Upper lobe of left lung (tissue), 6 donors: ENCODE measurements around the gene CRISPLD2. TPM values are rescaled to one million over a fixed set of nuclear protein-coding genes. Genes with fewer than 3 reads are reported as not detected.

Source experiments
- ATAC-seq, 2 donors: fragments of 200-7000 bp; cut with Tn5 transposase; one replicate each; pipeline ENCODE4 v1.9.1; 2022; ENCODE audit warnings: mild to moderate bottlenecking in 2 of 2, moderate library complexity in 2 of 2; ENCODE audit not compliant: low FRiP score in 2 of 2
- DNase-seq, 2 donors: peaks; one replicate each; pipeline ENCODE4 v3.0.0-alpha.2; 2019 to 2020
- H3K27ac ChIP-seq, 4 donors: fragments of 200-600 bp; sonication (generic); one replicate each; pipeline ENCODE4 v1.5.1; 2016 to 2019
- H3K27me3 ChIP-seq, 4 donors: fragments of 200-600 bp; sonication (generic); one replicate each; pipeline ENCODE4 v1.5.1; 2017 to 2019
- H3K36me3 ChIP-seq, 4 donors: fragments of 200-600 bp; sonication (generic); one replicate each; pipeline ENCODE4 v1.5.1; 2016 to 2019
- H3K4me1 ChIP-seq, 4 donors: fragments of 200-600 bp; sonication (generic); one replicate each; pipeline ENCODE4 v1.5.1; 2018 to 2019
- H3K4me3 ChIP-seq, 4 donors: fragments of 200-600 bp; sonication (generic); one replicate each; pipeline ENCODE4 v1.5.1; 2017 to 2019; ENCODE audit warnings: mild to moderate bottlenecking in 2 of 4, moderate library complexity in 1 of 4
- H3K9me3 ChIP-seq, 4 donors: fragments of 200-600 bp; sonication (generic); one replicate each; pipeline ENCODE4 v1.5.1; 2018 to 2019
- EP300 ChIP-seq, 4 donors: sonication (generic); formaldehyde crosslinking; IDR thresholded peaks; one replicate each; pipeline ENCODE4 v1.5.1; 2017; ENCODE audit warnings: antibody characterized with exemption in 4 of 4, control low read depth in 2 of 4
- POLR2A ChIP-seq, 4 donors: fragments of 450-650 bp; IDR thresholded peaks; one replicate each; pipeline ENCODE4 v1.5.1; 2016 to 2017; ENCODE audit warnings: antibody characterized with exemption in 4 of 4, mild to moderate bottlenecking in 2 of 4
- POLR2AphosphoS5 ChIP-seq, 2 donors: sonication (generic); formaldehyde crosslinking; IDR thresholded peaks; one replicate each; pipeline ENCODE4 v1.5.1; 2017; ENCODE audit warnings: antibody characterized with exemption in 2 of 2
- WGBS, 2 donors: methylation state at CpG; one replicate each; pipeline ENCODE4 v1.1.5; 2017 to 2018; 5-methylcytosine and 5-hydroxymethylcytosine counted together
- total RNA-seq, 6 donors: library from RNA; depleted of rRNA in 4 of 6; stranded (reverse); fragments of >200 nt in 4 of 6; gene quantifications; one replicate each; pipeline versions ENCODE4 v1.1.0 to v1.2.1, GENCODE V29; 2016 to 2021
- TF ChIP-seq, protein P1 (sequence below), 6 experiments: fragments of 450-650 bp in 4 of 6; fragments of 200-600 bp in 2 of 6; sonication (generic) in 2 of 6; IDR thresholded peaks; one replicate each; pipeline ENCODE4 v1.5.1; 2016 to 2019; ENCODE audit warnings: antibody characterized with exemption in 6 of 6
- donor health status: DM: no; HTN: no; CAD: no; lungs with moderate emphysema.
- donor health status: DM: no; HTN: yes; CAD: no; lungs with severe emphysema.

The CRISPLD2 gene
- total RNA-seq, 6 donors from 2014 or later = 30.2 to 109 (median 80.8) TPM

DNA sequence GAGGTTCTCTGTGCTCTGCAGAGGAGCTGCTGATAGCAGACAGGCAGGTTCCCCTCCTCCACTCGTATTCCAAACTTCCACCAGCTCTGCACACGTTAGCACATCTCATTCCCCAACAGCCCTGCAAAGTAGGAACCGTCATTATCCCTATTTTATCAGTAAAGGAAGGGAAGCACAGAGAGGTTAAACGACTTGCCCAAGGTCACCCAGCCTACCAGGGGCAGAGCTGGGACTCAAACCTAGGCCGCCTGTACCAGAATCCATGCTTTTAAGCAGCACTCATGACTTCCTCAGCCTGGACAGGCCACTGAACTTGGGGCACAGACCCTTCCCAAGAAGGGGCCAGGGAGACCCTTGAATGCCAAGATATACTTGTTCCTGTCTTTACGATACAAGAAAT, 75.2 kb downstream of the CRISPLD2 start:
- Histone ChIP-seq H3K4me3 (no peak overlapping the region), H3K36me3 (peaks cover 0 to 15% (median 0%) of the 10 kb centered on the region in 4 donors), H3K4me1 (peaks cover 0 to 5% (median 2%) of the 10 kb centered on the region in 4 donors), H3K27me3 (no peaks in the 10 kb centered on the region), H3K27ac (peak overlapping the region in 3 of 4 donors; percentile 43 to 82 (median 54)), H3K9me3 (no peaks in the 10 kb centered on the region)
- ATAC-seq (no peak), DNase-seq (no peak)
- 73 to 80% methylated on average over 6 of the region's 6 CpGs for WGBS, 2 donors
- TF ChIP-seq POLR2AphosphoS5 (IDR thresholded peaks at IDR 0.05) (no peak), POLR2A (IDR thresholded peaks at IDR 0.05) (no peak)

DNA sequence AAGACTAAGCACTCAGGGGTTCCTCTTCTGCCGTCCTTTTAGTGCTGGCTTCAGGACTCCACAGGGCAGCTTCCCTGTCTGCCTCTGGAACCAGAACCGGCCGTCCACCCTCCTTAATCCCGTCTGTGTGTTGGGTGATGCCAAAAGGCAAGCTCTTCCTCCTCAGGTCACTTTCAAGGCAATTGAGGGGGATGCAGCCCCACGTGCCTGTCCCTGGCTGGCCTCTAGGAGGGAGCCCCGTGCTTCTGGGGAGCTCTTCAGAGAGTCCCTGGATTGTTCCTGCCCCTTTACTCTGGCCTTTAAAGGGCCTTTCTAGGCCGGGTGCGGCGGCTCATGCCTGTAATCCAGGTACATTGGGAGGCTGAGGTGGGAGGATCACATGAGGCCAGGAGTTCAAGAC, 77.1 kb downstream of the CRISPLD2 start:
- Histone ChIP-seq H3K4me3 (no peak overlapping the region), H3K27me3 (no peaks in the 10 kb centered on the region), H3K9me3 (no peaks in the 10 kb centered on the region), H3K4me1 (peaks cover 0 to 5% (median 2%) of the 10 kb centered on the region in 4 donors), H3K36me3 (peaks cover 0 to 15% (median 0%) of the 10 kb centered on the region in 4 donors), H3K27ac (peak overlapping the region in 3 of 4 donors; percentile 76 to 83 (median 83))
- WGBS, 2 donors = 76 to 84% methylated on average over 8 to 9 of the region's 9 CpGs
- TF ChIP-seq POLR2AphosphoS5 (IDR thresholded peaks at IDR 0.05) (no peak), EP300 (IDR thresholded peaks at IDR 0.05) (no peak), POLR2A (IDR thresholded peaks at IDR 0.05) (no peak)
- TF ChIP-seq, protein P1, sequence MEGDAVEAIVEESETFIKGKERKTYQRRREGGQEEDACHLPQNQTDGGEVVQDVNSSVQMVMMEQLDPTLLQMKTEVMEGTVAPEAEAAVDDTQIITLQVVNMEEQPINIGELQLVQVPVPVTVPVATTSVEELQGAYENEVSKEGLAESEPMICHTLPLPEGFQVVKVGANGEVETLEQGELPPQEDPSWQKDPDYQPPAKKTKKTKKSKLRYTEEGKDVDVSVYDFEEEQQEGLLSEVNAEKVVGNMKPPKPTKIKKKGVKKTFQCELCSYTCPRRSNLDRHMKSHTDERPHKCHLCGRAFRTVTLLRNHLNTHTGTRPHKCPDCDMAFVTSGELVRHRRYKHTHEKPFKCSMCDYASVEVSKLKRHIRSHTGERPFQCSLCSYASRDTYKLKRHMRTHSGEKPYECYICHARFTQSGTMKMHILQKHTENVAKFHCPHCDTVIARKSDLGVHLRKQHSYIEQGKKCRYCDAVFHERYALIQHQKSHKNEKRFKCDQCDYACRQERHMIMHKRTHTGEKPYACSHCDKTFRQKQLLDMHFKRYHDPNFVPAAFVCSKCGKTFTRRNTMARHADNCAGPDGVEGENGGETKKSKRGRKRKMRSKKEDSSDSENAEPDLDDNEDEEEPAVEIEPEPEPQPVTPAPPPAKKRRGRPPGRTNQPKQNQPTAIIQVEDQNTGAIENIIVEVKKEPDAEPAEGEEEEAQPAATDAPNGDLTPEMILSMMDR (IDR thresholded peaks at IDR 0.05) = no peak
- DNase-seq (no peak), ATAC-seq (no peak)

DNA sequence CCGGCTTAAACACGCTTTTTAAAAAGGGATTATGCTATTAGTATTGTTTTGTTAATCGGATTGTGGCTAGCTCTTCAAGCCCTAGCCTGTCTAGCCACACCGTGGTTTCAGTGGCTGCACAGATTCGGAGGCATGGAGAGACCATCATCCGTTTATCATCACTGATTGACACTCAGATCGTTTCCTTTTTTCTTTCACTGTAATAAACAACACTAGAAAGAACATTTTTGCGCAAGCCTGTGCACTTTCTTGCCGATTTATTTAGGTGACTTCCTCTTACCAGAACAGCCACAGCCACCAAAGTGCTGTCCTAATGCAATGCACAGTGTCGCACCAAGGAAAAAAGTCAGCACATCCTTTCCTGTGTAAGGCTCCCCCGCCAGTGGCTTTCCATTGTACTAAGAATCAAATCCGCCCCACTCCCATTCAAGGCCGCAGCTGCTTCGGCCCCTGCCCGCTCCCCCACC, 78.2 kb downstream of the CRISPLD2 start:
- Histone ChIP-seq H3K27ac (peak overlapping the region; percentile 76 to 83 (median 82)), H3K36me3 (peaks cover 0 to 15% (median 0%) of the 10 kb centered on the region in 4 donors), H3K9me3 (no peaks in the 10 kb centered on the region), H3K27me3 (no peaks in the 10 kb centered on the region), H3K4me1 (peaks cover 0 to 5% (median 0%) of the 10 kb centered on the region in 4 donors), H3K4me3 (no peak overlapping the region)
- WGBS, 2 donors = 52 to 61% methylated on average over 15 of the region's 15 CpGs
- ATAC-seq (peak; percentile 52 to 66), DNase-seq (peak in 1 of 2 donors; percentile 71)
- TF ChIP-seq POLR2A (IDR thresholded peaks at IDR 0.05) (no peak), POLR2AphosphoS5 (IDR thresholded peaks at IDR 0.05) (peak; percentile 14 to 75), EP300 (IDR thresholded peaks at IDR 0.05) (peak in 2 of 4 donors; percentile 38 to 47)
- TF ChIP-seq, protein P1 (IDR thresholded peaks at IDR 0.05) = no peak

DNA sequence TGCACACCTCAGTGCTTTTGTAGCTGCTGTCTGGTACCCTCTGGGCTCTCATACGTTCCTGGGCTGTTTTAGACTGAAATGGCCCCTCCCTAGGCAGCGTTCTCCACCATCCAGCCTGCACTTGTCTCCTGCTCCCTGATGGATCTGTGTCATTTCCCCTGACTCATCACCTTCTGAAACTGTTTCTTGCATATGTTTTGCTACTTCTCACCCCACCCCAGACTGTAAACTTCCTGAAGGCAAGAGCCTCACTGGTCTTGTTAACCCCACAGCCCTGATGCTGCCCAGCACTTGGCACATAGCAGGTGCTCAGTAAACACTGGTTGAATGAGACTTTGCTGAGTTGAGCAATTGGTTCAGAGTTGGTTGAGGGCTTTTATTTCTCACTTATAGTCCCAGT, 78.7 kb downstream of the CRISPLD2 start:
- Histone ChIP-seq H3K4me1 (peaks cover 0 to 4% (median 0%) of the 10 kb centered on the region in 4 donors), H3K4me3 (no peak overlapping the region), H3K36me3 (peaks cover 0 to 10% (median 0%) of the 10 kb centered on the region in 4 donors), H3K27ac (peak overlapping the region; percentile 76 to 83 (median 82)), H3K27me3 (no peaks in the 10 kb centered on the region), H3K9me3 (no peaks in the 10 kb centered on the region)
- TF ChIP-seq POLR2AphosphoS5 (IDR thresholded peaks at IDR 0.05) (no peak), EP300 (IDR thresholded peaks at IDR 0.05) (no peak), POLR2A (IDR thresholded peaks at IDR 0.05) (no peak)
- TF ChIP-seq, protein P1 (IDR thresholded peaks at IDR 0.05) = no peak
- WGBS, 2 donors = 48 to 51% methylated on average over 2 of the region's 2 CpGs
- ATAC-seq = peak; percentile 30 to 64
- DNase-seq = no peak

DNA sequence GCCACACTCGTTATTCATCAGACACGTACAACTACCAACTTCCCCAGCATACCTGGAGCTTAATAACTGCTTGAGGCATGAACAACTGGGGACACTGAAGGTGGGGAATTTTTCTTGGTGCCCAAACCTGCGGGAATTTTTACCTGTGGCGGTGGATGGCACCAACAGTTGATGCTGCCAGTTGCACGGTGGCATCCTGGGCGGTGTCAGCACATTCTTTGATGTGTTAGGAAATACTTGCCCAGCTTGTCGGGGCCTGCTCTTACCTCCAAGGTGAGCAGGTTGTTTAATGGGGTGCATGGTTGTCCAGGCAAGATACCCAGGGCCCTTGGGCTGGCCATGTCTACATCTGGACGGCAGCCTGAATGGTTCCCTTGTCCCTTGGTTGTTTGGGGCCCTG, 79.6 kb downstream of the CRISPLD2 start:
- no peak overlapping the region for H3K4me3 ChIP-seq
- H3K27ac ChIP-seq = peak overlapping the region in 1 of 4 donors; percentile 83
- no peaks in the 10 kb centered on the region for H3K4me1 ChIP-seq
- no peak for DNase-seq
- H3K9me3 ChIP-seq = no peaks in the 10 kb centered on the region
- TF ChIP-seq, protein P1 (IDR thresholded peaks at IDR 0.05) = no peak
- TF ChIP-seq EP300 (IDR thresholded peaks at IDR 0.05) = no peak
- no peak for TF ChIP-seq POLR2AphosphoS5 (IDR thresholded peaks at IDR 0.05)
- no peak for TF ChIP-seq POLR2A (IDR thresholded peaks at IDR 0.05)
- H3K27me3 ChIP-seq = no peaks in the 10 kb centered on the region
- peaks cover 0 to 10% (median 0%) of the 10 kb centered on the region in 4 donors for H3K36me3 ChIP-seq
- no peak for ATAC-seq
- 82 to 85% methylated on average over 6 to 8 of the region's 8 CpGs for WGBS, 2 donors
